C1 segment of cervical spinal cord (tissue), 14 donors: Measurements from ENCODE around the gene RASAL3.
"Not testable (repeated sequence)": the region's sequence is repeated elsewhere in the genome, so short reads cannot be mapped to it uniquely, and the experiment has no call there.

Experiments used
- DNase-seq, 14 donors: peaks; one replicate each; lab custom pipeline; 2025; lab: John Stamatoyannopoulos, UW

Gene RASAL3

GRCh38 chr19:15473821-15474220 is 9.5 kb upstream of the RASAL3 start:
- DNase-seq = not testable (repeated sequence)

- DNase-seq = no peak
These were observed 7.3 kb upstream of the RASAL3 start for GRCh38 chr19:15471639-15472101.

- DNase-seq = no peak
These were observed 5.4 kb upstream of the RASAL3 start for GRCh38 chr19:15469513-15470297.

- no peak for DNase-seq
These were observed 4.5 kb upstream of the RASAL3 start for GRCh38 chr19:15468675-15469512.

GRCh38 chr19:15467734-15468214 is 3.4 kb upstream of the RASAL3 start:
- no peak for DNase-seq

- DNase-seq = no peak
These were observed 2.7 kb upstream of the RASAL3 start for GRCh38 chr19:15466851-15467733.

- peak in 2 of 14 donors; percentile 20 to 23 for DNase-seq
These were observed 428 bp downstream of the RASAL3 start for GRCh38 chr19:15463861-15464371.

GRCh38 chr19:15461694-15462093 is 2.6 kb downstream of the RASAL3 start:
- no peak for DNase-seq

DNA sequence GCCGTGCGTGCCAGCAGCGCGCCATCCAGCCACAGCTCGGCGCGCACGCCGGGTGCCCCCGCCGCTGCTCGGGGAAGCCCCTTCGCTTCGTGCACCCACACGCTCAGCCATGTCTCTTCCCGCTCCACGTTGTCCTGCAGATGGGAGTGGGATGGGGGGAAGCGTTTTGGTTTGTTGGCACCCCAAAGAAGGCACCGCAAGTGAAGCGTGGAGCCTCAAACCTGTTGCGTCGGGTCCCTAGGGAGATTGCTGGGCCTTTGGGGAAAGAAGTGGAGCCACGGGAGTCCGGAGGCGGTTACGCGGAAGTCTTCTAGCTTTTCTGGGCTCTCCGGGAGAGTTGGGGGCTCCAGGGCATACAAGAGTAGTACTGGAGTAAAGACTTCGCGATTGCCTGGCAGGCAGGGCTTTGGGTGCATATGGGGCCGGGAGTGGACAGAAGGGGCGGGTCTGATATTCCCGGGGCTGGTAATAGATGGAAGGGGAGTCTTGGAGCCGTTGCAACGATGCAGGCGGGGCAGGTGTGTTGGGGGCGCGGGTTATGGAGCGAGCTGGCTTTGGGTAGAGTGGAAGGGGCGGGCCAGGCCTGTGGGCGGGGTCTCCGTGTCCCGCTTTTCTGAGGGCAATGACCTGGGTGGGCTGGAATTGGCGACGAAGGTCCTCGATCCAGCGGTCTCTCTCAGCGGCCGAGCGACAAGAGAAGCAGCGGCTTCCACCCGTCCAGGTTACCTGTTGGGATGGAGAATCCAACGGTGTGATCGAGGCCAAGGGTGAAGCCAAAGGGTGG is 6.5 kb downstream of the RASAL3 start:
- no peak for DNase-seq

GRCh38 chr19:15456871-15457700 is 7.3 kb downstream of the RASAL3 start:
- no peak for DNase-seq

DNA sequence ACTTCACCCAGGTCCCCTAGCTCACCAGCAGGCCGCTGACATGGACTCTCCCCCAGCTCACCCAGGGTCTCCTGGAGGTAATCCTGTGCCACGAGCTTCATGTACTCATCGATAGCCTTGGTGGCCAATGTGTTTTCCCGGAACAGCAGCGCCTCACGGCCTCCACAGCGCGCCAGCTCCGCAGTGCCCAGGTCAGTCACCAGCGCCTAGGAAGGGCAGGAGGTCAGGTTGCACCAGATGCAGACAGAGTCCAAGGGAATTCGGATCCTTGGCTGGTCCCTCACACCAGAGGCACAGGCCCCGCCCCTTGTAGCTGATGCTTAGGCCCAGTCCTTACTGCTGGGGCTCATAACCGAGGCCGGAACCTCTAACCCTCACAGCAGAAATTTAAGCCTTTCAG is 7.9 kb downstream of the RASAL3 start:
- DNase-seq = no peak

DNA sequence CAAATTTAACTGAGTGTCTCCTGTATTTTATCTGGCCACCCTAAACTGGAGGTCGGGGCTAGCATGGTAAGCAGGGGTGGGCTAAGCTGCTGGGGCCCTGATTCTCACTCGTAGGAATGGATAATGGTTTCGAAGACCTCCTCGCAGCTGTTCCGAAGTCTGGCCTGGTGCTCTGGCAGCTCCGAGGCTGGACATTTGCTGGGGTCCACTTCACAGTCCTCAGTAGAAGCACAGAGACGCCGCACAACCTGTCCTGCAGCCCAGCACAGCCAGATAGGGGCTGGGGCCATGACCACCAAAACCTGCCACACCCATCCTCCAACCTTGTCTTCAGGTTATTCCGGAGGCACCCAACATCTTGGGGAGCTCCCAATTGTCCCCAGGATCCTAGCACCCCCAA is 8.3 kb downstream of the RASAL3 start:
- DNase-seq = no peak

GRCh38 chr19:15453906-15454860 is 10.2 kb downstream of the RASAL3 start:
- no peak for DNase-seq

DNA sequence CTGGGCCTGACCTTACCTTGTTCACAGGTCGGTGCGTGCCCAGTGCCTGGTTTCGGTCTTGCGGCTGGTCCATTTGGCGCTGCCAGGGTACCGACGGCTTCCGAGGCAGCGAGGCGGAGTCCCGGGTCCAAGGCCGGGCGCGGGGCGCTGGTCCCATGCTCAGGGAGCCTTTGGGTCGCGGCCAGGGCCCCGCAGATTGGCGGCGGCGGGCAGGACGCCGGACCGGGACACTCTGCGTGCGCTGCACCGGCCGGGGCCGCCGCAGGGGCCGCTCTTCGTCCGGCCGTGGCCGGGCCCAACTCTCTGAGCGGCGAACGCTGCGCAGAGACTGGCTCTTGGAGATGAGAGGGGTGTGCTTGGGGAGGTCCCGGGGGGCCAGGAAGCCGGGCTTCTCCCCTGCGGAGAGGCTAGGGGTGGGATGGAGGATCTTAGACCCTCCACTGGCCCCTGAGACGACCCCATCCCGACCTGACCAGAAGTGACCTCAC is 11.2 kb downstream of the RASAL3 start:
- no peak for DNase-seq

DNA sequence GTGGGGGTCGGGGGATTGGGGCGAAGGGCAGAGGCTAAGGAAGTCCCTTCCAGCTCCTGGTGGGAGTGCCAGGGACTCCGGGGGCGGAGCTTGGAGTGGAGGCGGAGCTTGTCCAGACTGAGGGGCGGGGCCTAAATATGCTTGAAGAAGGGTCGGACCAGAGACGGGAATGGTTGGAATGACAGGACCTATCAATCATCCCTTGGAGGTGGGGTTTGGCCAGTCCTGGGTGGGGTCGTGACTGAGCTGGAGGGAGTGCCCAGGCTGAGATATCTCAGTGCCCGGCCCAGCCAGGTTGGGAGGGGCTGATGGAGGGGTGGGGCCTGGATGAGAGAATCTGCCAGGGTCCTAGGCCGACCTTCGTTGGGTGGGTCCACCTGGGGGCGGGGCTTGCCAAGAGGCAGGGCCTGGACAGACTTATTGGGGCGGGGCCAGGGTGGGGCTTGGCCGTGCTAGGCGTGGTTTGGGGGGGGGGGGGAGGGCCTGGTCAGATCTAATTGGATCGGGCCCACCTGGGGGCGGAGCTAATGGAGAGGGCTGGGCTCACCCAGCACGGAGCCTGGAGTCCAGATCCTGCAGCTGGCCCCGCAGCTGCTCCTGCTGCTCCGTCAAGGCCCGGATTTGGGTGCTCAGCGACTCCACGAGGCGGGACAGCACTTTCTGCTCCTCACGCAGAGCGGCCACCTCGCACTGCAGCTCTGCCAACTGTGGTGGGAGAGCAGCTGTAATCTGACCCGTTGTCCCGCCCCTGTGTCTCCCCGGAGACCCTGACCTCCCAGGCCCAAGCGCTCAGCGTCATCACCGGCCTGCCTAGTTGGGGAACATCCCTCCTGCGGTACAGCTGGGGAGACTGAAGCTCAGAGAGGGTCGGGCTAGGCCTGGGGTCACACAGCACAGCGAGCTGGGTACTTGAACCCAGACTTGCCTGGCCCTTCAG is 12.0 kb downstream of the RASAL3 start:
- peak in 4 of 14 donors; percentile 10 to 37 (median 24) for DNase-seq

GRCh38 chr19:15450528-15450890 is 13.8 kb downstream of the RASAL3 start:
- no peak for DNase-seq
